K562 (cell line): Measurements from ENCODE around the gene ETV3L. TPM values are rescaled to one million over a fixed set of nuclear protein-coding genes. Genes with fewer than 3 reads are reported as not detected.

Experiments
- ATAC-seq: fragments of 200-7000 bp; cut with Tn5 transposase; 3 replicates; pipeline ENCODE4 v1.9.1; 2020; ENCODE audit warnings: moderate library complexity
- BruUV-seq: library from RNA; stranded (reverse); fragments of 400-500 nt; replicated peaks from 2 replicates; lab custom pipeline; 2021; lab: Mats Ljungman, UMichigan
- CTCF ChIA-PET: fragments of 300-600 bp; formaldehyde crosslinking; extraction: SDS; loops from one replicate; lab custom pipeline; 2021; ENCODE audit warnings: low intra/inter-chr PET ratio; lab: Yijun Ruan, JAX
- POLR2A ChIA-PET: fragments of 300-600, 350-650 bp; sonication (Branson Sonifier 250); formaldehyde crosslinking; extraction: SDS; loops from one replicate; lab custom pipeline; 2021; ENCODE audit warnings: antibody characterized with exemption, inconsistent platforms; lab: Yijun Ruan, JAX
- DNase-seq, 4 experiments: peaks; one replicate each; pipeline versions ENCODE4 v3.0.0 to v3.0.0-alpha.2; 2011 to 2018; ENCODE audit warnings: low spot score in 3 of 4, mixed read lengths in 3 of 4; ENCODE audit errors: extremely low read depth in 1 of 4
- FAIRE-seq: peaks from 2 replicates; lab custom pipeline; 2011; peaks lifted over from hg19 to GRCh38; lab: Jason Lieb, UNC
- H2AFZ ChIP-seq: 2 replicates; pipeline ENCODE4 v1.6.0; 2011; ENCODE audit warnings: low read depth, low read length, control low read depth, inconsistent platforms
- H3K27ac ChIP-seq: fragments of 200-600 bp; 3 replicates; pipeline ENCODE4 v1.8.0; 2011; ENCODE audit warnings: low read depth, mild to moderate bottlenecking, control low read depth, inconsistent platforms, low read length, moderate library complexity, mixed read lengths; ENCODE audit errors: extremely low read depth
- H3K27me3 ChIP-seq, 2 experiments: fragments of 300-600 bp in 1 of 2; 2 replicates in 1 of 2; 3 replicates in 1 of 2; pipeline versions ENCODE4 v1.6.0 to v1.8.0; 2011; ENCODE audit warnings: inconsistent platforms in 2 of 2, low read length in 2 of 2, mild to moderate bottlenecking in 1 of 2, mixed read lengths in 1 of 2, moderate library complexity in 1 of 2; ENCODE audit not compliant: control insufficient read depth in 2 of 2, insufficient read depth in 2 of 2
- H3K36me3 ChIP-seq: fragments of 300-600 bp; 3 replicates; pipeline ENCODE4 v1.8.0; 2011; ENCODE audit warnings: mild to moderate bottlenecking, low read length, inconsistent platforms; ENCODE audit not compliant: control insufficient read depth, insufficient read depth
- H3K4me1 ChIP-seq, 2 experiments: fragments of 200-600 bp in 1 of 2; replicated peaks in 1 of 2; 2 replicates in 1 of 2; 3 replicates in 1 of 2; pipeline versions ENCODE4 v1.5.1 to v1.8.0; 2011; ENCODE audit warnings: inconsistent platforms in 2 of 2, low read length in 2 of 2, mild to moderate bottlenecking in 1 of 2, mixed read lengths in 1 of 2, moderate library complexity in 1 of 2; ENCODE audit not compliant: control insufficient read depth in 2 of 2, insufficient read depth in 2 of 2
- H3K4me2 ChIP-seq: 2 replicates; pipeline ENCODE4 v1.6.1; 2011; ENCODE audit warnings: low read length, control low read depth, inconsistent platforms, mixed read lengths; ENCODE audit not compliant: insufficient read depth
- H3K4me3 ChIP-seq: fragments of 200-600 bp; sonication (generic), shearing (Covaris generic); 2 replicates; pipeline ENCODE4 v1.5.1; 2016; ENCODE audit warnings: control low read depth, inconsistent platforms
- H3K79me2 ChIP-seq: fragments of 200-600 bp; 3 replicates; pipeline ENCODE4 v1.8.0; 2011; ENCODE audit warnings: low read length, inconsistent platforms; ENCODE audit not compliant: control insufficient read depth, insufficient read depth
- H3K9ac ChIP-seq, 2 experiments: 2 replicates each; pipeline versions ENCODE4 v1.6.0 to v1.6.1; 2011; ENCODE audit warnings: low read depth in 2 of 2, low read length in 2 of 2, control low read depth in 1 of 2, inconsistent platforms in 1 of 2, mild to moderate bottlenecking in 1 of 2, mixed read lengths in 1 of 2; ENCODE audit not compliant: insufficient read depth in 1 of 2
- H3K9me1 ChIP-seq: one replicate; pipeline ENCODE4 v1.6.0; 2011; ENCODE audit warnings: inconsistent platforms, mild to moderate bottlenecking, low read length, moderate library complexity; ENCODE audit not compliant: control insufficient read depth, insufficient read depth
- H3K9me3 ChIP-seq: replicated peaks from 2 replicates; pipeline ENCODE4 v1.5.1; 2011; ENCODE audit warnings: low read depth, low read length, inconsistent platforms; ENCODE audit not compliant: control insufficient read depth, insufficient read depth
- H4K20me1 ChIP-seq: replicated peaks from 2 replicates; pipeline ENCODE4 v1.6.1; 2011; ENCODE audit warnings: low read length, inconsistent platforms, mixed read lengths; ENCODE audit not compliant: control insufficient read depth, insufficient read depth
- DNMT1 ChIP-seq: fragments of 450-650 bp; IDR thresholded peaks from 2 replicates; pipeline ENCODE4 v1.6.1; 2016; ENCODE audit warnings: antibody characterized with exemption, mild to moderate bottlenecking
- EP300 ChIP-seq: IDR thresholded peaks from 2 replicates; pipeline ENCODE4 v1.6.1; 2012; ENCODE audit warnings: low read length, improper control_type of control experiment
- FOXK1 ChIP-seq: sonication (generic); formaldehyde crosslinking; IDR thresholded peaks from 2 replicates; pipeline ENCODE4 v1.8.0; 2022; ENCODE audit warnings: missing genetic modification reagents, mild to moderate bottlenecking, borderline replicate concordance
- HDAC3 ChIP-seq: fragments of 450-650 bp; IDR thresholded peaks from 2 replicates; pipeline ENCODE4 v1.6.1; 2018; ENCODE audit warnings: borderline replicate concordance, mild to moderate bottlenecking, moderate library complexity; ENCODE audit not compliant: partially characterized antibody
- MCM7 ChIP-seq, 2 experiments: fragments of 450-650 bp; IDR thresholded peaks; 2 replicates each; pipeline ENCODE4 v1.6.1; 2016 to 2018
- SAP30 ChIP-seq: fragments of 200-600 bp; sonication (generic); IDR thresholded peaks from 2 replicates; pipeline ENCODE4 v1.6.1; 2012; ENCODE audit warnings: borderline replicate concordance, low read depth, mild to moderate bottlenecking, moderate library complexity, low read length, control low read depth, inconsistent platforms; ENCODE audit not compliant: insufficient read depth, poor library complexity, severe bottlenecking
- SMC3 ChIP-seq: conservative IDR thresholded peaks from 2 replicates; pipeline ENCODE4 v1.6.1; 2011; ENCODE audit warnings: low read depth, low read length, improper control_type of control experiment; ENCODE audit not compliant: insufficient read depth
- UBTF ChIP-seq, 2 experiments: IDR thresholded peaks; 2 replicates each; pipeline ENCODE4 v1.6.1; 2012; ENCODE audit warnings: improper control_type of control experiment in 2 of 2, low read depth in 2 of 2, low read length in 2 of 2, borderline replicate concordance in 1 of 2
- ZNF444 ChIP-seq: fragments of 250-450 bp; sonication (Bioruptor Pico); IDR thresholded peaks from 2 replicates; pipeline ENCODE4 v1.4.0; 2020; ENCODE audit warnings: mild to moderate bottlenecking, moderate library complexity
- WGBS: fragments of 100-300 bp; shearing (Covaris generic); methylation state at CpG from one replicate; pipeline ENCODE4 v1.1.6; 2016; ENCODE audit warnings: low coverage, mixed read lengths; ENCODE audit not compliant: insufficient coverage; ENCODE audit errors: missing lambda C conversion rate; 5-methylcytosine and 5-hydroxymethylcytosine counted together
- in situ Hi-C: fragments of 300-500 bp; cut with MboI; formaldehyde crosslinking; loops from 4 replicates; pipeline ENCODE4 v1.15.0; 2018; ENCODE audit warnings: inconsistent platforms, mixed read lengths
- intact Hi-C: fragments of 100-400 bp; cut with micrococcal nuclease; formaldehyde crosslinking; loops from 2 replicates; pipeline ENCODE4 v1.14.2; 2022
- polyA plus RNA-seq, 8 experiments: library from polyadenylated mRNA; depleted of rRNA in 4 of 8; stranded (reverse) in 5 of 8; unstranded in 3 of 8; fragments of >200 nt; fragmentation: Nextera tagmentation in 2 of 8; fragmentation: Illumina TruSeq in 1 of 8; extraction: Ambion mirVana in 2 of 8; extraction: Trizol in 1 of 8; gene quantifications; 2 replicates each; pipeline versions ENCODE4 v1.2.1 to v1.2.3, GENCODE V29; 2011 to 2014; ENCODE audit warnings: inconsistent platforms in 1 of 8, missing spikeins in 1 of 8
- total RNA-seq, 7 experiments: library from RNA; depleted of rRNA in 6 of 7; stranded (reverse); fragments of >200 nt in 6 of 7; fragmentation: Illumina TruSeq in 2 of 7; extraction: Trizol in 2 of 7; gene quantifications; 2 replicates each; pipeline versions ENCODE4 v1.2.1 to v1.2.3, GENCODE V29; 2011 to 2021; ENCODE audit warnings: low replicate concordance in 1 of 7

ETV3L gene
- total and polyA plus RNA-seq, 9 of the 15 experiments (the other 6 are each of a cell fraction or from before 2014, with no cell fraction given), result not detected

- TF ChIP-seq ZNF444 (CRISPR knock-in tag) (no peak), HDAC3 (no peak)
Observed at GRCh38 chr1:157134442-157134841, 34.8 kb upstream of the ETV3L start (continued).

GRCh38 chr1:157133426-157133825, 33.8 kb upstream of the ETV3L start:
- intact Hi-C loops, result no loop called here
- H2AFZ ChIP-seq, result no peak overlapping the region
- H3K4me2 ChIP-seq, result no peak overlapping the region
- no peaks in the 10 kb centered on the region for H3K9me1 ChIP-seq
- H3K4me1 ChIP-seq, result peaks cover 14 to 32% of the 10 kb centered on the region in 2 experiments
- DNase-seq (no peak), ATAC-seq (no peak), FAIRE-seq (no peak)
- no peak overlapping the region for H3K9ac ChIP-seq
- H4K20me1 ChIP-seq, result 0 out of 2 replicates have a peak, but pooled peaks cover 9% of the 10 kb centered on the region
- ChIA-PET POLR2A (interaction anchor here (0.6 to 1.0 kb wide), 2 partner anchors 9 to 253 kb away, joined by 3 read pairs; no protein-coding TSS in a partner anchor), CTCF (no interaction called here)
- no peak overlapping the region for H3K27ac ChIP-seq
- H3K9me3 ChIP-seq, result no peaks in the 10 kb centered on the region
- peaks cover 27% of the 10 kb centered on the region for H3K79me2 ChIP-seq
- BruUV-seq, result no TSS peak
- H3K4me3 ChIP-seq, result no peak overlapping the region
- peaks cover 67% of the 10 kb centered on the region for H3K36me3 ChIP-seq
- TF ChIP-seq DNMT1 (no peak), FOXK1 (CRISPR knock-in tag) (no peak), SAP30 (no peak), SMC3 (no peak), EP300 (no peak), UBTF (IDR thresholded peaks at IDR 0.05; ENCODE audit: borderline replicate concordance in 1 of 2, low read depth in 2 of 2, low read length in 2 of 2) (no peak), MCM7 (IDR thresholded peaks at IDR 0.05) (no peak)
- in situ Hi-C loops, result no loop called here
- no peaks in the 10 kb centered on the region for H3K27me3 ChIP-seq
- WGBS, result 20% methylated on average over 2 of the region's 2 CpGs
